Non-pigmented ciliary epithelial cell (primary cell): ENCODE results near the gene SCAP.
"Not testable (repeated sequence)": the region's sequence is repeated elsewhere in the genome, so short reads cannot be mapped to it uniquely, and the experiment has no call there.

ENCODE experiments used
- DNase-seq: peaks from one replicate; pipeline ENCODE4 v3.0.0-alpha.2; 2010; ENCODE audit warnings: low read depth

The SCAP gene

DNA sequence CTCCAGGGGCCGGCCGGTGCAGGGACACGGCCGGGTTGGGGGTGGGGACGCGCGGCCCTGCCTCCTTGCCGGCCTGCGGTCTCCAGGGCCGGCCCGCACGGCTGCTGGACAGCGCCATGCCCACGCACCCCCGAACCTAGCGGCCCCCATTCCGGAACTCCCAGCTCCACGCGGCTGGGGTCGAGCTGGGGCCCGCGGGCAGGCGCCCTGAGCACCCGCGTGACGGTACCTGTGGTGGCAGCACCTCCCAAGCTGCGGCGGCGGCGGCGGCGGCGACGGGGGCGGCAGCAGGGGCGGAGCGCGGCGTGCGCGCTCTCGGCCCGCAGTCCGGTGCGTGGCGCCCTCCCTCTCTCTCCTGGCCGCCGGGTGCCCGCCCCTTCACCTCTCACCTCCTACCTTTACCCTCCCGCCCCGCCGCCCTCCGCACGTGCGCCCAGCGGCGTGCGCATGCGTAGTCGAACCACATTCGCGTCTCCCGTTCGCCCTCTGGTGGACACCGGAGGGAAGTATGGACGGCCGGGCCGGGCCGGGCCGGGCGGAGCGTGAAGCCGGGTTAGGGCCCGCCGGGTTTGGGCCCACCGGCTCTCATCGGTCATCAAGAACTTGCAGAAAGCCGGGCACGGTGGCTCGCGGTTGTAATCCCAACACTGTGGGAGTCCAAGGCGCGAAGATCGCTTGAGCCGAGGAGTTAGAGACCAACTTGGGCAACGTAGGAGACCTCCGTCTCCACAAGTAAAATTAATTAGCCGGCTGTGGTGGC, at the start of gene SCAP:
SCAP (minus strand) TSS at position 372 of the 760 bp plus-strand sequence. CDS start 32,948 bp downstream, outside the sequence.
- peak; percentile 8 for DNase-seq

DNA sequence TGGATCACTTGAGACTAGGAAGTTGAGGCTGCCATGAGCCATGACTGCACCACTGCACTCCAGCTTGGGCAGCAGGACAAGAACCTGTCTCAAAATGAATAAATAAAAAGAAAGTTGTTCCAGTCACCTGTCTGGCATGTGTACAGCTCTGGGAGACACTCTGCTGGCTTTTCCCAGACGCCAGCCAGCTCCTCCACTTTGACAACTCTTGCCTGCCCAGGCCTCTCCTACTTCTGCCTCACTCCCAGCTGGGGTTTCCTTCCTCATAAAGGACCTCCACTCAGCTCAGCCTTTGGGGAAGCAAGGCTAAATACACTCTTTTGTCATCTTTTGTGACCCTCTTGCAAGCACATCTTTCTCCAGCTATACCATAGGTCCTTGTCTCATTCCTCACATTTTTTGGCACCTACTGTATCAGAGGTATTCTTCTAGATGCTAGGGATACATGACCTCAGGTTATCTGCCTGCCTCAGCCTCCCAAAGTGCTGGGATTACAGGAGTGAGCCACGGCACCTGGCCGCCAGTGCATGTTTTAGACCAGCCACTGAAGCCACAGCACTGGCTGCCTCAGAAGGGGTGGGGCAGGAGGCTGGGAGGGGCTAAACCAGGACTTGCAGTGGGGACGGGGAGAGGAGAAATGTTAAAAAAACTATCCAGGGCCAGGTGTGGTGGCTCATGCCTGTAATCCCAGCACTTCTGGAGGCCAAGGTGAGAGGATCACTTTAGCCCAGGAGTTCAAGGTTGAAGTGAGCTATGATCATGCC, 47.8 kb upstream of the SCAP start:
- DNase-seq: no peak

DNA sequence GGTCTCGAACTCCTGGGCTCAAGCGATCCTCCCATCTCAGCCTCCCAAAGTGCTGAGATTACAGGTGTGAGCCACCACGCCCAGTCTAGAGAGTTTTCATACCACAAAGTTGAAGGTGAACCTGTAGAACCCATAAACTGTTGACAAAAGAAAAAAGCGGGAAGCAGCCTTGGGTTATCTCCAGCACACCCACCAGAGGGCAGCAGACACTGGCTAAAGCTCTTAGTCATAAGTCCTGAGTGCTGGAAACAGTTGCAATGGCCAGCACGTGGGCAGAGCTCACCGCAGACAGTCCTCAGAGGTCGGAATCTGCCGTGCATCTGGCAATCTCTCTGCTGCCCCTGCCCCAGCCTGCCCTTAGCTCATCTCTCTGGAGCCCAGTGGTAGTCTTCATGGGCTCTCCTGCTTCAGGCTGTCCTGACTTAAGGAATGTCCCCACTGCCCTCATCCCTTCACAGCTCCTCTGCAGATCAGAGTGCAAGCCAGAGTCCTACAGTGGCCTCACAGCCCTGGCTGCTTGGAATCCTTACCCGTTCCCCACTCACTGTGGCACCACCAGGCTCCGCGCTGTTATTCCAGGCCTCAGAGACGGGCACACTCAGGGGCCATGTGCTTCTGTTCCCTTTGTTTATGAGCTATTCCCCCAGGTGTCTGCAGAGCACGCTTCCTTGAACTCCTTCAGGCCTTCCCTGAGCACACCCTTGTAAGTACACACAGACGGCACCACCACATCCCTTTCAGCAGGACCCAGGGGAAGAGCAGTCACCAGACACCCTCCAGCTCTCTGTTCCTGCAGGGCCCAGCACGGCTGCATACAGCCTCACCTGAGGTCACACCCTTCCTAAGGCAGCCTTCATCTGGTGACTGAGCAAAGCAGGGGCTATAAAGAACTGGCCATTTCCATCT, 46.6 kb upstream of the SCAP start:
- DNase-seq: peak; percentile 77

DNA sequence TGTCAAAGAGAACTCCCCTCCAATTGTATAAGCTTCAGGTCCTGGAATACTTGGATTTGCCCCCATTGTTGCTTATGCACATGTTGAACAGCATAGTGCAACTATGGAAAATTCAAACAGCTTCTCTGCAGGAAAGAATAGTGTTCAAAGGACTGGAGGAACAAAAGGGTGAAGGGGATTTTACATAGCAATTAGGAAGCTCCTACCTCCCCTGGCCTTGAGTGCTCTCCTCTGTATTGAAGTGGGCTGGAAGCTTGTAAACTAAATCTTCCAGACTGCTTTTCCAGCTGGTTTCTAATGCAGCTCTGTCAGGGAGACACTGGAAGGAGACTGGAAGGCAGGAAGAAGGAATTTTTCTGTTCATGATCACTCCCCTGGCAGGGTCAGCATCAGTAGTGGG, 45.0 kb upstream of the SCAP start:
- no peak for DNase-seq

DNA sequence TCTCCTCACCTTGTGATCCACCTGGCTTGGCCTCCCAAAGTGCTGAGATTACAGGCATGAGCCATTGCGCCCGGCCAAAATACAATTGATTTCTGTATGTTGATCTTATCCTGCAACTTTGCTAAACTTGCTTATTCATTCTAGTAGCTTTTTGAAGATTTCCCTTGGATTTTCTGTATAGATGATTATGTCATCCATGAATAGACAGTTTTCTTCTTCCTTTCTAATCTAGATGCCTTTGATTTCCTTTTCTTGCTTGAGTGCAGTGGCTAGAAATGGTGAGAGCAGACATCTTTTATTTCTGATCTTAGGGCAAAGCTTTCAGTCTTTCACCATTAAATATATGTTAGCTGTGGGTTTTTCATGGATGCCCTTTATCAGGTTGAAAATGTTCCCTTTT, 42.2 kb upstream of the SCAP start:
- no peak for DNase-seq

DNA sequence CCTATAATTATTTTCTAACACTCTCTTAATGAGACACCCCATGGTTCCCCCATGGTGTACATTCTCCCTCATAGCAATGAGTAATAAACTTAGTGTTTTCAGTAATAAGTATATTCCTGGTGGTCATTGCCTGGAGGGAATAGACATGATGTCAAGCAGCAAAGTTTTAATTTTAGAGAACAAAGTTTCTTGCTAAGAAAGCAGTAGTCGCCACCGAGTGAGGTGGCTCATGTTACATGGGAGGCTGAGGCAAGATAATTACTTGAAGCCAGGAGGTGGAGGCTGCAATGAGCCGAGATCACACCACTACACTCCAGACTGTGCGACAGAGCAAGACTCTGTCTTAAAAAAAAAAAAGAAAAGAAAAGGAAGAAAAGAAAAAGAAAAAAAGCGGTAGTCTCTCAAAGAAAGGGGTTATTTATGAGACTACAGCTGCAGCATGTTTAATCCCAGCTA, 40.2 kb upstream of the SCAP start:
- DNase-seq: no peak

DNA sequence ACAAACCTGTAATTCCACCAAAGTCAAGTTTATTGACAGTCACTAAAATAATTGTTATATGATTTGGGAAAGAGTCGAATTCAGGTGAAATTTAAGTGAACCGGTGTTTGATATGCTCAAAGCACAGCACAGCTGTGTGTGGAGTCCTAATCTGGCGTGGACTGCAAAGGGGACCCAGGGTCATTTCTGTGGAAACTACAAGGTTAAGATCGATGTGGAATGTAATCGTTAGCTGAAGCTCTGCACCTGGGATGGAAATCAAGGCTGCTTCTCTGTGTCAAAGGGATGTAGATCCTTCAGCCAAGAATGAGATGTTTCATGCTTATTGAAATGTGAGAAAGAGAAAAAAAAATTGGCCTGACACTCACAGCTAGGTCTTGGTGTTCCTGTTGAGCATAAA, 39.4 kb upstream of the SCAP start:
- DNase-seq: no peak

DNA sequence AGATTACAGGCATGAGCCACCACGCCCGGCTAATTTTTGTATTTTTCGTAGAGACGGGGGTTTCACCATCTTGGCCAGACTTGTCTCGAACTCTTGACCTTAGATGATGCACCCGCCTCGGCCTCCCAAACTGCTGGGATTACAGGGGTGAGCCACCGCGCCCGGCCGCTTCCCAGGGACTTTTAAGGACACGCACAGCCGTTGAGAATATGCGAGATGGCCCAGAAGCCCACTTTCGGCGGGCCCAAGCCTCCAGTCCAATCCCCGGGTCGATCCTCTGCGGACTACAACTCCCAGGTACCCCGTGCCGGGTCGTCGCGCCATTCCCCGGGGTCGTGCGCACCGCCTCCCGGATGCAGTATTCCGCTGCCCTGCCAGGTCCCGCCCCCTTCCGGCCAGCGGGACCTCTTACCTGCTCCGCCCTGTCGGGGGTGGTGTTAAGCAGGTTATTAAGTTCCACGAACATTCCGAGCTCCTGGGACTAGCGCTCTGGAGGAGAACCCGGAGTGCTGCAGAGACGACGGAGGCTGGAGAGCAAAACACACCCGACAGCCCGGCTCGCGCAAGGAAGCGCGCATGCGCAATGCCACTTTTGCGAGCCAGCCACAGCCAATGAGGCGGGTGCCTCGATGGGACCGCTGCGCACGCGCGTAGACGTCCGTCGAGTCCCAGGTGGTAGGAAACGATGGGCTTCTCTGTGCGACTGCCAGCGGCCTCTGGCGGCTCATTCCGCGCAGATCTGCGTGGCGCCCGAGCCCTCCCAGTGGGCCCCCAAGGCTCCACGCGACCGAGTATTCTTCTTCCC, 37.6 kb upstream of the SCAP start, which contains the start of gene ELP6:
ELP6 (minus strand) TSS at position 588 of the 805 bp plus-strand sequence; CDS start at position 466, 122 bp downstream.
- DNase-seq: peak; percentile 73

DNA sequence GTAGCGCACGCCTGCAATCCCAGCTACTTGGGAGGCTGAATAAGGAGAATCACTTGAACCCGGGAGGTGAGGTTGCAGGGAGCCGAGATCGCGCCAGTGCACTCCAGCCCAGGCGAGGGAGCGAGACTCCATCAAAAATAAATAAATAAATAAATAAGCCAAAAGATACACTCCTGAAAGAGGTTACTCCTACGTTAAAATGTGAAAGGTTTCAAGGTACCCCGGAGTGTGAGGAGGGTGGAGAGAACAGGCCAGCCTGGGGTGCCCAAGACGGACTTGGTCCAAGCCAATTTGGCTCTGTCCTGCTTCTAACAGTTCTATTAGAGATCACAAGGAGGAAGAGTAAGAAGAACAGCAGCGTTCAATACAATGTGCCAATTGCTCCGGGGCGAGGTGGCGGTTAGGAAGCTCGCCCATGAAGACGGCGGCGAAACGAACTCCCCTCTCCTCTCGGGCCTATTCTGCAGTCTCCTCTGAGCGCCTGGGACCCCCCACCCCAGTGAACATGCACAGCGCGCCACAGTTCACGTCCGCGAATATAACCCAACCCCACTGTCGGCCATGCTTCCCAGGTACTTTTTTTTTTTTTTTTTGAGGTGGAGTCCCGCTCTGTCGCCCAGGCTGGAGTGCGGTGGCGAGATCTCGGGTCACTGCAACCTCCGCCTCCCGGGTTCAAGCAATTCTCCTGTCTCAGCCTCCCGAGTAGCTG, 36.8 kb upstream of the SCAP start:
- no peak for DNase-seq

DNA sequence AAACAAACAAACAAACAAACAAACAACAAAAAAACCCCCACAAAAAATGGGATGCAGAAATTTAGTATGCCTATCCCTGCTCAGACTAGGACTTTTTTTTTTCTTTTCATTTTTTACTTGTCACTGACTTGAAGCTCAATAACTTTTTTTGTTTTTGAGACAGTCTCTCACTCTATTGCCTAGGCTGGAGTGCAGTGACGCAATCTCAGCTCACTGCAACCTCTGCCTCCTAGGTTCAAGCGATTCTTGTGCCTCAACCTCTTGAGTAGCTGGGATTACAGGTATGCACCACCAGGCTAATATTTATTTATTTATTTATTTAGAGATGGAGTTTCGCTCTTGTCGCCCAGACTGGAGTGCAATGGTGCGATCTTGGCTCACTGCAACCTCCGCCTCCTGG, 29.5 kb upstream of the SCAP start:
- not testable (repeated sequence) for DNase-seq

DNA sequence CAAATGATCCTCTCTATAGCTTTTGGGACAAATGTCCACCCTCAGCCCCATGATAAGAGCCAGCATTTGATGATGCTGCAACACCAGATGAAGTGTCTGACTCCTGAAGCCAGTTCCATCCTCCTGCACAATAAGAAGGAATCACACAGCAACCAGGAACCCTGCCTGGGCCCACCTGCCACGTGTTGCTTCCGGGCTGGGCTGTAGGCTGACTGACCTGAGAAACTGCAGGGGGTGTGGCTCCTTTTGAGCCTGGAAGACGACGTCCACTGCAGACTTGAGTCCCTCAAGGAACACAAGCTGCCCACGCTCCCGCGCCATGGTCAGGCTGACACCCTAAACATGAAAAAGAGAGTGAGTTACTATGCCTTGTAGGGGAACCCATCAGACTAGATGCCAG, 28.4 kb upstream of the SCAP start:
- DNase-seq: no peak

DNA sequence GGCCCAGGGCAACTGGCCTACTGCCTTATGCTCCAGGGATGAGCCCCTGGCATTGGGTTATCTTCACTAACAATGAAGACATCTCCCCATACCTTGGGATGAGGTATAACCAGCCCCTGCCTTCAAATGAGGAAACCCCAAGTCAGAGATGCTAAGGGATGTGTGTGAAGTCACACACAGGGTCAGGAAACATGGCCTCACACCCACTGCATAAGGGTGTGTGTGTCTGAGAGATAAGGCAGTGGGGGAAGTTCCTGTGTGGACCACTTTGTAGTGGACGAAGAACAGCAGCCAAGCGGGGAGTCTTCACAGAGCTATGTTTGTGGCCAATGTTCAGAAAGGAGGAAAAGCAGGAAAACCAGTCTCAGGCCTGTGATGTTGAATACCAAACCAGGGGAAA, 27.3 kb upstream of the SCAP start:
- DNase-seq: no peak

DNA sequence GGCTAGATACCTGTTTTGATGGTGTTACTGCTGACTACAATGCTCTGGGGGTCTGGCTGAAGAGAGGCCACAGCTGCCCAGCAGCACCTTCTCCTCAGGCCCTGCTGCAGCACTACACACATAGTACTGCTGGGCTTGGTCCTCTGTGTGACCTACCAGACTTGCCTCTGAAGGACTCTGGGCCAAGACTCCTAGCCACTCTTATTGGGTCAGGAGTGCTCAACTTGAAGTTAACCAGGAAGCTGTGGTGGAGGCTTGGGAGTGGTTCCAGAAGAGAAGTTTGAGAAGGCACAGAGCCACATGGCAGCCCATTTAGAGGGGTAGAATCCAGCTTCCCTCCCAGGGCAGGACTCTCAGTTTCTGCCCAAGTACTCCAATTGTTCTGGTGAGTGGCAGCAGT, 21.2 kb upstream of the SCAP start:
- no peak for DNase-seq

DNA sequence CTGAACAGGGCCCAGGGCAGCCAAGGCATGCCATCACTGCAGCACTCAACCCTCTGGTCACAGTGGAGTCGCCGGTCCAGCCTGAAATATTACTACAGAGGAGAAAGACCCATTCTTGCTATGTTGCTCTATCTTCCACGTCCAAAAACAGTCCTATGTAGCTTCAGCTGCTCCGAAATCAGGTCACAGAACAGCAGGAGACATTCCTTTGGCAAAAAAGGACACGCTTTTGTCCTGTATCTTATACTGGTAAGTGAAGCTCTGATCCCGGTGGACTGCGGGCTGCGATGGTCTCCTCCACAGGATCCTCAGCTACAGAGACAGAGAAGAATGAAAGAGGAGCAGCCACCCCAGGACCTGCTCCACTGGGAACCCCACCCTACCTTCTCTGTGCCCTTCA, 20.1 kb upstream of the SCAP start:
- DNase-seq: no peak

DNA sequence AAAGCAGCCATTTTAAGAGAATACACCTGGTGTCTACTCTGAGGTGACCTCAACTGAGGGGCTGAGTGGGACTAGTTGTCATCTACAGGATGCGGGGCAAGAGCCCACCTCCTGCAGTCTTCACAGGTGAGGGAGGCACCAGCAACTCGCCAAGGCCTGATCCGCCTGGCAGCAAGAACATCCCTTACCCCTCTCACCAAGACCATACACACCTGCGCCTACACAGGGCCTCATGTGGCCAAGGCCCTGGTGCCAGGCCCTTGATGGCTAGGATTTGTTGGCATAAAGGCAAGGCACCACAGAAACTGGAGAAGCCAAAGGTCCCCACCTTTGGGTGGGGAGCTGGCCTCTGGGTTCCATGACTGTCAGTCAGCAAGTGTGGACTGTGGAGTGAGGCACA, 19.4 kb upstream of the SCAP start:
- no peak for DNase-seq

DNA sequence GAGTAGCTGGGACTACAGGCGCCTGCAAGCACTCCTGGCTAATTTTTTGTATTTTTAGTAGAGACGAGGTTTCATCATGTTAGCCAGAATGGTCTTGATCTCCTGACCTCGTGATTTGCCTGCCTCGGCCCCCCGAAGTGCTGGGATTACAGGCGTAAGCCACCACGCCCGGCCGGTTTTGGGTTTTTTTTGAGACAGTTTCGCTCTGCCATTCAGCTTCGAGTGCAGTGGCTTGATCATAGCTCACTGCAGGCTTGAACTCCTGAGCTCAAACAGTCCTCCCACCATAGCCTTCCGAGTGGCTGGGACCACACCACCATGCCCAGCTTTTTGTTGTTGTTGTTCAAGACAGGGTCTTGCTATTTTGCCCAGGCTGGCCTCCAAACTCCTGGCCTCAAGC, 16.0 kb upstream of the SCAP start:
- DNase-seq: no peak

DNA sequence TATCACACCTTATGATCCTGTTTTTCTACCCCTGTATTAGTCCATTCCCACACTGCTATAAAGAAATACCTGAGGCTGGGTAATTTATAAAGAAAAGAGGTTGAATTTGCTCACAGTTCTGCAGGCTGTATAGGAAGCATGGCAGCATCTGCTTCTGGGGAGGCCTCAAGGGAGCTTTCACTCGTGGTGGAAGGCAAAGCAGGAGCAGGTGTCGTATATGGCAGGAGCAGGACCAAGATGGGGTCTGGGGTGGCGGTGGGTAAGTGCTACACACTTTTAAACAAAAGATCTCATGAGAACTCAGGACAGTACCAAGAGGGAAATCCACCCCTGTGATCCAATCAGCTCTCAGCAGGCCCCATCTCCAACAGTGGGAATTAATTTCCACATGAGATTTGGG, 15.4 kb upstream of the SCAP start:
- DNase-seq: no peak

DNA sequence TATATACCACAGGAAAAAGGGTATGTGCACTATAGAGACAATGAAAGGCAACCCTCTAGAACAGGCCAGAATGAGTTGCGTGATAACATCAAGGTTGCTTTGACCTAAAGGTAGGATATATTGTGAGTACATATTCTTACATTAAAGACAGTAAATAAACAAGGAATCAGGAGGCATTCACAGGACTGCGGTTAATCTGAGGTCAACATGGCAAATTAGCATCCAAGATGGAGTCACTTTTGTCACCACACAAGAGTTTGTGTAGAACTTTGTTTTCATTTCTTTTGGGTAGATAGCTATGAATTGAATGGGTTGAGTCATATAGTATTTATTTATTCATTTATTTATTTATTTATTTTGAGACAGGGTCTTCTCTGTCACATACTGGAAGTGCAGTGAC, 11.5 kb upstream of the SCAP start:
- no peak for DNase-seq

DNA sequence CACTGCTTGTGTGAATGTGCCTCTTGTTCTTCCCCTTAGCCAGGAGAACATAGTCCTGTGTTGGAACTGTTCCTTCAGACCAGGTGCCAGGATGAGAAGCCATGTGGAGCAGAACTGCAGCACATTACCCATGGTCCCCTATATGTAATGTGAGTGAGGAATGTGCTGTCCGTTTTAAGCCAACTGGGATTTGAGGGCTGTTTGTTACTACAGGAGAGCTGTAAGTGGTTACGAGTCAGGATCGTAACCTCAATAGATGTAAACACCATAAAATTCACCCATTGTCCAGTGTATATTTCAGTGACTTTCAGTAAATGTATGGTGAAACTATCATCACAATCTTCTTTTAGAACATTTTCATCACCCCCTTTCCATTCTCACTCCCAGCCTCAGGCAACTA, 10.1 kb upstream of the SCAP start:
- DNase-seq: no peak

DNA sequence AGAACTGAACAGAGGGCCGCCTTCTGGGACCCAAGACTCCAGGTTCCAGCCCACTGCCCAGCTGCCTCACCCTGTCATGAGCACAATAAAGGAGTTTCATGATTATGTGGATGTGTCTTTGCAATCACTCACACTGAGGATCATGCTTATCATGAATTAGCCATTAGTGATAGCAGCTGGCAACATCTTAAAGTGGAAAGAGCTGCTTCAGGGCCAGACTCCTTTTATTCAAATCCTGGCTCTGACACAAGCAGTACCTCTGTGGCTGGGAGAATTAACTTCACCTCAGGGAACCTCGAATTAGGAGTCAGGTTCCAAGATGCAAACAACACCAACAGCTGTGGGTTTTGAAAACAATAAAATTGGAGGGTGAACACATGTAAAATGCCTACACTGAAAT, 6.6 kb upstream of the SCAP start:
- DNase-seq: no peak

DNA sequence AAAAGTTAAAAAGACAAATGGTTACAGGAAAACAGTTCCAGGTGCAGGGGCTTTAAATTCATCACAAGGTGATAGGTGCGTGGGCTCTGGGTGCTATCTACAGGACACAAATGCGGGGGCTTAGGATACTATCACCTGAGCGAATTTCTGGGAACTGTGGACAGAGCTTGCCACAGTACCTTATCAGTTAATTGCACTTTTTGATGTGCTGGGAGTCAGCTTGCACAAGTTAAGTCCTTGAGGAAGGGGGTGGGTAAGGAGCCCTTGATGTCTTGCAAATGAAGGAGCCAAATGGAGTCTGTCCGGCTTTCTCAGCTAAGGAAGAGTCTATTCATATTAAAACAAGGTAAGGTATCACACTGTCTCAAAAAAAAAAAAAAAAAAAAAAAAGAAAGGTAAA, 6.0 kb upstream of the SCAP start:
- not testable (repeated sequence) for DNase-seq
